H9 (cell line): ENCODE results near the gene LAGE3. TPM values are rescaled to one million over a fixed set of nuclear protein-coding genes. Genes with fewer than 3 reads are reported as not detected.
A peak's percentile ranks its signal among the peaks of the same experiment; 100 is the strongest.

Source experiments
- DNase-seq: peaks from one replicate; pipeline ENCODE4 v3.0.0-alpha.2; 2017
- H2AFZ ChIP-seq: one replicate; pipeline ENCODE4 v1.6.1; 2013; ENCODE audit warnings: mild to moderate bottlenecking, low read length, control low read depth, moderate library complexity
- H2AK5ac ChIP-seq: 2 replicates; pipeline ENCODE4 v1.6.1; 2013; ENCODE audit warnings: low read length, control low read depth, mixed read lengths; ENCODE audit not compliant: insufficient read length
- H2BK120ac ChIP-seq: one replicate; pipeline ENCODE4 v1.6.1; 2013; ENCODE audit warnings: low read depth, mild to moderate bottlenecking, low read length, control low read depth, inconsistent platforms; ENCODE audit not compliant: poor library complexity, severe bottlenecking
- H2BK12ac ChIP-seq: 2 replicates; pipeline ENCODE4 v1.6.1; 2013; ENCODE audit warnings: low read length, control low read depth, mixed read lengths, low read depth; ENCODE audit not compliant: insufficient read length
- H2BK15ac ChIP-seq: 2 replicates; pipeline ENCODE4 v1.6.1; 2013; ENCODE audit warnings: low read depth, low read length, control low read depth
- H2BK20ac ChIP-seq: one replicate; pipeline ENCODE4 v1.6.1; 2013; ENCODE audit warnings: low read depth, mild to moderate bottlenecking, low read length, control low read depth, inconsistent platforms; ENCODE audit not compliant: poor library complexity, severe bottlenecking
- H2BK5ac ChIP-seq: 2 replicates; pipeline ENCODE4 v1.6.1; 2013; ENCODE audit warnings: low read length, control low read depth, mixed read lengths; ENCODE audit not compliant: insufficient read length
- H3K14ac ChIP-seq: 2 replicates; pipeline ENCODE4 v1.6.1; 2013; ENCODE audit warnings: low read length, control low read depth; ENCODE audit not compliant: insufficient read depth
- H3K18ac ChIP-seq: 2 replicates; pipeline ENCODE4 v1.6.1; 2013; ENCODE audit warnings: low read depth, mild to moderate bottlenecking, mixed read lengths, low read length, control low read depth; ENCODE audit not compliant: insufficient read length
- H3K23ac ChIP-seq: 2 replicates; pipeline ENCODE4 v1.6.1; 2013; ENCODE audit warnings: low read length, control low read depth, mixed read lengths, low read depth; ENCODE audit not compliant: insufficient read length
- H3K23me2 ChIP-seq: 2 replicates; pipeline ENCODE4 v1.6.1; 2013; ENCODE audit warnings: low read depth, mild to moderate bottlenecking, mixed read lengths, low read length, control low read depth; ENCODE audit not compliant: insufficient read length, poor library complexity, severe bottlenecking
- H3K27ac ChIP-seq: 2 replicates; pipeline ENCODE4 v1.5.1; 2013; ENCODE audit warnings: low read length, control low read depth, mixed read lengths, low read depth; ENCODE audit not compliant: insufficient read length
- H3K27me3 ChIP-seq: 2 replicates; pipeline ENCODE4 v1.6.1; 2013; ENCODE audit warnings: low read length, control low read depth, inconsistent platforms; ENCODE audit not compliant: insufficient read depth
- H3K4ac ChIP-seq: 2 replicates; pipeline ENCODE4 v1.6.1; 2013; ENCODE audit warnings: low read depth, mild to moderate bottlenecking, control low read depth, inconsistent platforms, low read length, moderate library complexity
- H3K4me1 ChIP-seq: 2 replicates; pipeline ENCODE4 v1.6.1; 2013; ENCODE audit warnings: low read length, control low read depth, inconsistent platforms; ENCODE audit not compliant: insufficient read depth
- H3K4me2 ChIP-seq: 2 replicates; pipeline ENCODE4 v1.6.1; 2013; ENCODE audit warnings: low read length, control low read depth, mixed read lengths; ENCODE audit not compliant: insufficient read length, insufficient read depth
- H3K56ac ChIP-seq: 2 replicates; pipeline ENCODE4 v1.6.1; 2013; ENCODE audit warnings: low read depth, mild to moderate bottlenecking, mixed read lengths, low read length, control low read depth; ENCODE audit not compliant: insufficient read length
- H3K79me1 ChIP-seq: 2 replicates; pipeline ENCODE4 v1.6.1; 2013; ENCODE audit warnings: low read depth, mild to moderate bottlenecking, moderate library complexity, low read length, control low read depth, inconsistent platforms; ENCODE audit not compliant: insufficient read depth, poor library complexity, severe bottlenecking
- H3K79me2 ChIP-seq: 2 replicates; pipeline ENCODE4 v1.6.1; 2013; ENCODE audit warnings: low read length, control low read depth, inconsistent platforms; ENCODE audit not compliant: insufficient read depth
- H3K9ac ChIP-seq: 2 replicates; pipeline ENCODE4 v1.6.1; 2013; ENCODE audit warnings: low read length, control low read depth, mixed read lengths; ENCODE audit not compliant: insufficient read length; ENCODE audit errors: extremely low read depth
- H3K9me3 ChIP-seq: one replicate; pipeline ENCODE4 v1.6.1; 2013; ENCODE audit warnings: low read depth, low read length, inconsistent platforms; ENCODE audit not compliant: control insufficient read depth
- H3T11ph ChIP-seq: one replicate; pipeline ENCODE4 v1.6.1; 2013; ENCODE audit warnings: mild to moderate bottlenecking, low read length, control low read depth, inconsistent platforms
- H4K20me1 ChIP-seq: one replicate; pipeline ENCODE4 v1.6.1; 2013; ENCODE audit not compliant: control insufficient read depth, insufficient read length, insufficient read depth
- H4K5ac ChIP-seq: 2 replicates; pipeline ENCODE4 v1.6.1; 2013; ENCODE audit warnings: low read depth, mild to moderate bottlenecking, mixed read lengths, low read length, control low read depth; ENCODE audit not compliant: insufficient read length
- H4K8ac ChIP-seq: replicated peaks from 2 replicates; pipeline ENCODE4 v1.6.1; 2013; ENCODE audit warnings: low read length, control low read depth, mixed read lengths, low read depth; ENCODE audit not compliant: insufficient read length
- H4K91ac ChIP-seq: 2 replicates; pipeline ENCODE4 v1.6.1; 2013; ENCODE audit warnings: low read depth, mild to moderate bottlenecking, moderate library complexity, mixed read lengths, low read length, control low read depth; ENCODE audit not compliant: insufficient read length
- H3K27ac Mint-ChIP-seq, 3 experiments: 2 replicates in 2 of 3; 3 replicates in 1 of 3; pipeline ENCODE4 v1.8.0; 2020 to 2021; ENCODE audit warnings: mixed read lengths in 3 of 3, mild to moderate bottlenecking in 1 of 3, moderate library complexity in 1 of 3
- H3K27me3 Mint-ChIP-seq: 2 replicates; pipeline ENCODE4 v1.8.0; 2021; ENCODE audit warnings: low read depth, mild to moderate bottlenecking, moderate library complexity, mixed read lengths
- H3K36me3 Mint-ChIP-seq, 3 experiments: 2 replicates in 2 of 3; 3 replicates in 1 of 3; pipeline ENCODE4 v1.8.0; 2020 to 2021; ENCODE audit warnings: low read depth in 3 of 3, mixed read lengths in 3 of 3; ENCODE audit not compliant: insufficient read depth in 1 of 3
- H3K4me1 Mint-ChIP-seq, 2 experiments: 2 replicates each; pipeline ENCODE4 v1.8.0; 2020; ENCODE audit warnings: mixed read lengths in 2 of 2
- H3K4me3 Mint-ChIP-seq, 2 experiments: 2 replicates in 1 of 2; 3 replicates in 1 of 2; pipeline ENCODE4 v1.8.0; 2020 to 2021; ENCODE audit warnings: mild to moderate bottlenecking in 2 of 2, mixed read lengths in 2 of 2, moderate library complexity in 1 of 2
- H3K9me3 Mint-ChIP-seq, 2 experiments: 2 replicates in 1 of 2; 3 replicates in 1 of 2; pipeline ENCODE4 v1.8.0; 2020; ENCODE audit warnings: mild to moderate bottlenecking in 2 of 2, mixed read lengths in 2 of 2, moderate library complexity in 1 of 2
- WGBS: extraction: QIAGEN DNeasy Blood & Tissue Kit; methylation state at CpG from one replicate; pipeline ENCODE4 v1.1.7; 2013; ENCODE audit warnings: missing lambda C conversion rate, low lambda C conversion rate, mixed read lengths; ENCODE audit not compliant: insufficient read length; ENCODE audit errors: extremely low coverage; 5-methylcytosine and 5-hydroxymethylcytosine counted together
- total RNA-seq: library from RNA; stranded (reverse); gene quantifications from 2 replicates; pipeline ENCODE4 v1.2.1, GENCODE V29; 2021
- TF ChIP-seq, protein P1 (sequence below): fragments of 200-600 bp; sonication (generic); conservative IDR thresholded peaks from 3 replicates; pipeline ENCODE4 v1.8.0; 2021; ENCODE audit warnings: antibody characterized with exemption, mild to moderate bottlenecking

Gene LAGE3
- total RNA-seq, 1 experiment from 2014 or later: 32.5 TPM

DNA sequence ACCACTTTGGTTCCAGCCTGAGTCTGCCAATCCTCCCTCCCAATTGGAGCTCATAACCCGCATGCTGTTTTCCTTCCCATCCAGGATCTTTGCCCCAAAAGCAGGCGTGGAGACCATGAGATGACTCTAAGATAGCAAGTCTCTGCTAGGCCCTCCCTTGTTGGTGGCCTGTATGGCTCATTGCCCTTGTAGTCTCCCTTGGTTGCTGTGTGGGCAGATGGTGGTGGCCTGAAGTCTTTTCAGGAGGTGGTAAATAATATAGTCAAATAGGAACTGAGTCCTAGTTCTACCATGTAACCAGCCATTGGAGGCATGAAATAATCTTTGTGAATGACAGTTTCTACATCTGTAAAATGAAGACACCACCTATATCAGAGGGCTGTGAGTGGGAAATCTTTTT is 49.4 kb downstream of the LAGE3 start:
- Mint-ChIP-seq H3K27me3 (no peaks in the 10 kb centered on the region), H3K4me1 (peaks cover 7 to 20% of the 10 kb centered on the region in 2 experiments), H3K9me3 (peaks cover 70 to 80% of the 10 kb centered on the region in 2 experiments), H3K36me3 (peaks cover 13 to 39% (median 34%) of the 10 kb centered on the region in 3 experiments), H3K27ac (no peak overlapping the region), H3K4me3 (peak overlapping the region; percentile 72 to 81)
- Histone ChIP-seq H3K4ac (no peak overlapping the region), H3K4me2 (peak overlapping the region; percentile 61), H4K8ac (no peak overlapping the region), H3K18ac (no peak overlapping the region), H4K20me1 (no peaks in the 10 kb centered on the region), H2BK20ac (no peak overlapping the region), H3K9me3 (peaks cover 43% of the 10 kb centered on the region), H3K79me1 (no peaks in the 10 kb centered on the region), H4K5ac (no peak overlapping the region), H3K23ac (no peak overlapping the region), H3K79me2 (no peaks in the 10 kb centered on the region), H2AFZ (no peak overlapping the region), H3K56ac (no peak overlapping the region), H2BK15ac (no peak overlapping the region), H3K27ac (no peak overlapping the region), H3T11ph (no peak overlapping the region), H2BK12ac (no peak overlapping the region), H3K9ac (no peak overlapping the region), H3K23me2 (no peaks in the 10 kb centered on the region), H4K91ac (no peak overlapping the region), H2BK5ac (no peak overlapping the region), H3K4me1 (no peaks in the 10 kb centered on the region), H3K14ac (no peak overlapping the region), H2AK5ac (no peak overlapping the region), H2BK120ac (no peak overlapping the region), H3K27me3 (no peaks in the 10 kb centered on the region)
- no peak for DNase-seq
- no CpG with 5 or more reads among the region's 2 CpGs for WGBS
- TF ChIP-seq, protein P1, sequence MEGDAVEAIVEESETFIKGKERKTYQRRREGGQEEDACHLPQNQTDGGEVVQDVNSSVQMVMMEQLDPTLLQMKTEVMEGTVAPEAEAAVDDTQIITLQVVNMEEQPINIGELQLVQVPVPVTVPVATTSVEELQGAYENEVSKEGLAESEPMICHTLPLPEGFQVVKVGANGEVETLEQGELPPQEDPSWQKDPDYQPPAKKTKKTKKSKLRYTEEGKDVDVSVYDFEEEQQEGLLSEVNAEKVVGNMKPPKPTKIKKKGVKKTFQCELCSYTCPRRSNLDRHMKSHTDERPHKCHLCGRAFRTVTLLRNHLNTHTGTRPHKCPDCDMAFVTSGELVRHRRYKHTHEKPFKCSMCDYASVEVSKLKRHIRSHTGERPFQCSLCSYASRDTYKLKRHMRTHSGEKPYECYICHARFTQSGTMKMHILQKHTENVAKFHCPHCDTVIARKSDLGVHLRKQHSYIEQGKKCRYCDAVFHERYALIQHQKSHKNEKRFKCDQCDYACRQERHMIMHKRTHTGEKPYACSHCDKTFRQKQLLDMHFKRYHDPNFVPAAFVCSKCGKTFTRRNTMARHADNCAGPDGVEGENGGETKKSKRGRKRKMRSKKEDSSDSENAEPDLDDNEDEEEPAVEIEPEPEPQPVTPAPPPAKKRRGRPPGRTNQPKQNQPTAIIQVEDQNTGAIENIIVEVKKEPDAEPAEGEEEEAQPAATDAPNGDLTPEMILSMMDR: no peak
